Gastroesophageal sphincter (tissue), 3 donors: ENCODE results near the gene SLC29A3.

ENCODE experiments used
- CTCF ChIP-seq, 4 experiments: fragments of 200-600 bp in 2 of 4; fragments of 450-650 bp in 2 of 4; sonication (generic) in 1 of 4; IDR thresholded peaks; one replicate each; pipeline ENCODE4 v1.5.1; 2017 to 2019; ENCODE audit warnings: antibody characterized with exemption in 4 of 4, mild to moderate bottlenecking in 2 of 4, moderate library complexity in 2 of 4
- EP300 ChIP-seq: sonication (generic); formaldehyde crosslinking; IDR thresholded peaks from one replicate; pipeline ENCODE4 v1.6.1; 2017; ENCODE audit warnings: antibody characterized with exemption, mild to moderate bottlenecking

GRCh38 chr10:71324743-71325142 is 5.7 kb downstream of the SLC29A3 start:
- TF ChIP-seq CTCF (IDR thresholded peaks at IDR 0.05) (no peak), EP300 (no peak)
